GM13976 (cell line): ENCODE measurements around the gene IQCK.
"Not testable (repeated sequence)": the region's sequence is repeated elsewhere in the genome, so short reads cannot be mapped to it uniquely, and the experiment has no call there.

ENCODE experiments used
- DNase-seq: peaks from one replicate; pipeline ENCODE4 v3.0.0; 2012; ENCODE audit warnings: low spot score
- in situ Hi-C: fragments of 300-500 bp; cut with MboI; formaldehyde crosslinking; loops from one replicate; pipeline ENCODE4 v1.12.0; 2022; ENCODE audit warnings: low sequenced_read_pairs, mixed read lengths, inconsistent platforms; ENCODE audit not compliant: unreplicated experiment
- TF ChIP-seq, protein P1 (sequence below): IDR thresholded peaks from 2 replicates; pipeline ENCODE4 v1.5.1; 2012; ENCODE audit warnings: borderline replicate concordance, mild to moderate bottlenecking; ENCODE audit not compliant: insufficient read depth; ENCODE audit errors: extremely low read depth, missing control alignments, control extremely low read depth

Gene IQCK

DNA sequence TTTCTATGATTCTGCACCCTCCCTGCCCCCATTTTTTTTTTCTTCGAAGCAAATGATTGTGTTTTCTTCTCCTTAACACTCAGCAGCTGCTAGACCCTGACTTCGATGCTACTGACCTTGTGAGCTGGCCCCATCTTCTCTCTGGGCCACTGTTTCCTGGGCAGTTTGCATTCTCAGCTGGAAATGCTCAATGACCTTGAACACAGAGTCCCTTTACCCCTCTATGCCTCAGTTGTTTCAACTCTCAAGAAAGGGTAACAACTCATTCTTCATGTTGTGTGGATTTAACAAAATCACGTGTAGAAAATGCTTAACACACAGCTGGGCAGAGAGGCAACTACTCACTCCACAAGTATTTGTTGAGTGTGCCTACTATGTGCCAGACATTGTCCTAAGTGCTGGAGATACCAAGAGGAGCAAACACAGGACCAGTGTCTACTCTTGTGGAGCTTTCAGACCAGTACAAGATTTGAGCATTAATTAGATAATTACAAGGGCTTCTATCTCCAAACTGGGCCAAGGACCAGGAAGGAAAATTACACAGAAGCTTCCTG, 66.2 kb downstream of the IQCK start:
- TF ChIP-seq, protein P1, sequence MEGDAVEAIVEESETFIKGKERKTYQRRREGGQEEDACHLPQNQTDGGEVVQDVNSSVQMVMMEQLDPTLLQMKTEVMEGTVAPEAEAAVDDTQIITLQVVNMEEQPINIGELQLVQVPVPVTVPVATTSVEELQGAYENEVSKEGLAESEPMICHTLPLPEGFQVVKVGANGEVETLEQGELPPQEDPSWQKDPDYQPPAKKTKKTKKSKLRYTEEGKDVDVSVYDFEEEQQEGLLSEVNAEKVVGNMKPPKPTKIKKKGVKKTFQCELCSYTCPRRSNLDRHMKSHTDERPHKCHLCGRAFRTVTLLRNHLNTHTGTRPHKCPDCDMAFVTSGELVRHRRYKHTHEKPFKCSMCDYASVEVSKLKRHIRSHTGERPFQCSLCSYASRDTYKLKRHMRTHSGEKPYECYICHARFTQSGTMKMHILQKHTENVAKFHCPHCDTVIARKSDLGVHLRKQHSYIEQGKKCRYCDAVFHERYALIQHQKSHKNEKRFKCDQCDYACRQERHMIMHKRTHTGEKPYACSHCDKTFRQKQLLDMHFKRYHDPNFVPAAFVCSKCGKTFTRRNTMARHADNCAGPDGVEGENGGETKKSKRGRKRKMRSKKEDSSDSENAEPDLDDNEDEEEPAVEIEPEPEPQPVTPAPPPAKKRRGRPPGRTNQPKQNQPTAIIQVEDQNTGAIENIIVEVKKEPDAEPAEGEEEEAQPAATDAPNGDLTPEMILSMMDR, result no peak
- in situ Hi-C loops, result no loop called here

DNA sequence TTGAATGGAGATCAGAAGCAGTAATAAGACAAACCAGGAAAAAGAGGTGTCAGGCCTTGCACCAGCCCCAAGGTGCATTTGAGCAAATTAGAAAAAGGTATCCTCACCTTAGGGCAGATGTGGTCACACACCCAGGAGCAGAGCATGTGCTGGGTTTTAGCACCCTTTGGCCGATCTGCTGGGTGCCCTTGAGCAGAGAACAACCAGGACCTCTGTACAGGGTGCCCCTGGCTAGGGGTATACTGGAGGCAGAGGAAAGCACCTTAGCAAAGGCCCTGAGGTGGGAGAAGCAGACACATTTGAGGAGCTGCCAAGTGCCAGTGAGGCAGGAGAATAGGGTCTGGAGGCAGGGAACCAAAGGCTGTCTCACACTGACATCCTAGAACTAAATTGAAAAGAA, 67.0 kb downstream of the IQCK start:
- no peak for DNase-seq
- TF ChIP-seq, protein P1, result no peak
- in situ Hi-C loops, result no loop called here

More for the DNA sequence above, 66.2 kb downstream of the IQCK start:
- no peak for DNase-seq

DNA sequence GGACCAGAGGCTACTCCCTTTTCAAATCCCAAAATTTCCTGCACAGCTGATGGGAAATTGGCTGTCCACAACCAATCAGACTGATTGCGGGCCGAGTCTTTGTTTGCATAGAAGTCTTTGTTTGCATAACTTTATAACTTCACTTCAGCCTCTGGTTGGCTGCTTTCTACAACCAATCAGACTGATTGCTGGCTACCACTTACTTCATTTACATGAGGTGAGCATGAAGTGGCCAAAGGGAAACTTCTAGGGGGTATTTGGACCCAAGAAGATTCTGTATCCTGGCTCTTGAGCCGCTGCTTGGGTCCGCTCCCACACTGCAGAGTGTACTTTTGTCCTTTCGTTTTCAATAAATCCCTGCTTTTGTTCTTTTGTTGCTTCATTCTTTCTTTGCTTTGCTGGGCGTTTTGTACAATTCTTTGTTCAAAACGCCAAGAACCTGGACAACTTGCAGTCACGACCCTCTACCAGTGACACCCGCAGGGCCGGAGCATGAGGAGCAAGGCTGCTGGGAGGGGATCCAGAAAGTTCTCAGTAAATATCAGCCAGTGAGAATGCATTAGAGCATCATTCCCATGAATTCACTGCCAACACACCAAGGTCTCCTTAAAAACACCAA, 67.5 kb downstream of the IQCK start:
- TF ChIP-seq, protein P1, result no peak
- no peak for DNase-seq
- in situ Hi-C loops, result no loop called here

DNA sequence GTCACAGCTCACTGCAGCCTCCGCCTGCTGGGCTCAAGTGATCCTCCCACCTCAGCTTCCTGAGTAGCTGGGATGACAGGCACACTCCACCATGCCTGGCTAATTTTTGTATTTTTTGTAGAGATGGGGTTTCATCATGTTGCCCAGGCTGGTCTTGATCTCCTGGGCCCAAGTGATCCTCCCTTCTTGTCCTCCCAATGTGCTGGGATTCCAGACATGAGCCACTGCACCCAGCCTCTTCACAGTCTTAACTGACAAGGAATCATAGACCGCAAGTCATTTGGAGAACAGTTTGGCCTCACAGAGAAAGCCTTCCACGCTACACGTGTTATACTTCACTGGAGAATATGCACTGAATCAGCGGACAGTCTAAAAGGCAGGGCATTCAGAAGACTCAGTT, 83.3 kb downstream of the IQCK start:
- in situ Hi-C loops, DNase-seq: not testable (repeated sequence)

DNA sequence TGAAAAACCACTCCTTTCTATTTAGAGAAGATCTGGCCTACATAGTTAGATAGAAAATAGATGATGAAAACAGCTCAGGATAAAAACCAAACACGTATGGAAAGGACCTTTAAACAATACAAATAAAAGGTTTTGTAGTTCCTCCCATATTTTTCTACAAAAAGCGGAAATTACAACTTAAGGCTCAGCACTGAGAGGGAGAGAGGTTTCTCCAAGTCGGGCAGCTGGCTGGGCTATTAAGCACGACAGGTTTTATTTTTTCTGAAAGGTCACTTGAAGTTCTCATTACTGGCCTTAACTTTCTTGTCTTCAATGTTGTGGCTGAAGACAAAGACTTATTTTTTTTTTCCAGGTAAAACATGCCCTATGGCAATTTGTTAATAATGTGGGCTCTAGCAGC, 83.8 kb downstream of the IQCK start:
- DNase-seq, in situ Hi-C loops: not testable (repeated sequence)

DNA sequence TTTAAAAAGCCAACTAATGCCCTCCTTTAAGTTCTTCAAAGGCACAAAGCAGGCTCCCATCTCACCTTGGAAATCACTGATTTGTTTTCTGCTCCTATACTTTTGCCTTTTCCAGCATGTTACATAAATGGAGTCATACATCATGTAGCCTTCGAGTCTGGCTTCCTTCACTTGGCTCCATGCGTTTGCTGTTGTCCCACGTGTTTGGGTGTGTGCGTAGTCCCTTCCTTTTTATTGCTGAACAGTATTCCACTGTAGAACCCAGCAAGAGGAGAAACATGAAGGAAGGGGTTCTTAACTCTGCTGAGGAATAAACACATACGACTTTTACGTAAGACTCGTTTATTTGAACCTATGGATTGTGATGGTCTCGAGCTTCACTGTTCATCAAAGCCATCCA, 84.5 kb downstream of the IQCK start:
- TF ChIP-seq, protein P1, result no peak
- in situ Hi-C loops, result no loop called here
- DNase-seq, result no peak

DNA sequence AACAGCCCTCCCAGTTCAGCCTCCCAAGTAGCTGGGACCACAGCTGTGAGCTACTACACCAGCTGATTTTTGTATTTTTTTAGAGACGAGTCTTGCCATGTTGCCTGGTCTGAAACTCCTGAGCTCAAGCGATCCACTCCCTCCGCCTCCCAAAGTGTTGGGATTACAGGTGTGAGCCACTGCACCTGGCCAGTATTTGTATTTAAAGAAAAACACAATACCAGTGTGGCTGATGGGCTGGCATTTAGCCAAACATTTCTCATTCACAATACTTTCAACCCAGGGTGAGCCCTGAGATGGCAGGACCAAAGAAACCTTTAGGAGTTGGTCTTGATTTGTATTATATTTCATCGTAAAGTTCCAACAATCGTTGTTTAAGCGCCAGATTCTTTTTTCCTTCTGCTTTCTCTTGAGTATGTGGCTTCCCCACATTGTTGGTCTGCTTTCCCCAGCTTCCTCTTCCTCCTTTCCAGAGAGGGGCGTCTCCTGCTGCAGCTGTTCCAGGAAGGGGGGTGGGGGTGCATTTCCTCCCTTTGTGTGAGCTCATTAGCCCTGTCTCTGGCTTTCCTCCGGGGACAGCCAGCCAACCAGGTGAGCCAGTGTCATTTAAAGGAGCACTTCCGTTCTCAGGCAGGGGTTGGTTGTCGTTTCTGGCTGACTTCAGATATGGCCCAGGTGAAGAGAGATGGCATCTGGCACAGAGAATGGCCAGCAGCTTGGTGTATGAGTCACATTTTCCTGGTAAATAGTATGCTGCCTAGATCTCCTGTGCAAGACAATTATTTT, 86.7 kb downstream of the IQCK start:
- no peak for DNase-seq
- in situ Hi-C loops, result no loop called here
- TF ChIP-seq, protein P1, result no peak
